ENCODE data around the gene RGS1. TPM values are rescaled to one million over a fixed set of nuclear protein-coding genes. Genes with fewer than 3 reads are reported as not detected.

The RGS1 gene
- total RNA-seq (not detected in 2 replicates), polyA plus RNA-seq (0.12 TPM in 1 of 2 replicates, not detected in the other)

GRCh38 chr1:192575499-192576189 is at the start of gene RGS1:
RGS1 (plus strand) TSS chr1:192575773; CDS start chr1:192575793, 20 bp downstream.
- DNase-seq (ENCODE audit: low read depth in 1 of 2, low spot score in 1 of 2) = no peak
- no peaks in the 10 kb centered on the region for H3K27me3 ChIP-seq
- no peak within 1 kb of the TSS for H3K4me3 ChIP-seq
- H3K27ac ChIP-seq = no peak within 1 kb of the TSS
- H3K4me1 ChIP-seq (ENCODE audit: low read depth) = no peaks in the 10 kb centered on the region
- no peak for TF ChIP-seq CTCF (IDR thresholded peaks at IDR 0.05; ENCODE audit: low read depth, low read length)
- no peaks in the 10 kb centered on the region for H3K9me3 ChIP-seq (ENCODE audit: low read depth)
- H3K36me3 ChIP-seq = no peaks in the 10 kb centered on the region

DNA sequence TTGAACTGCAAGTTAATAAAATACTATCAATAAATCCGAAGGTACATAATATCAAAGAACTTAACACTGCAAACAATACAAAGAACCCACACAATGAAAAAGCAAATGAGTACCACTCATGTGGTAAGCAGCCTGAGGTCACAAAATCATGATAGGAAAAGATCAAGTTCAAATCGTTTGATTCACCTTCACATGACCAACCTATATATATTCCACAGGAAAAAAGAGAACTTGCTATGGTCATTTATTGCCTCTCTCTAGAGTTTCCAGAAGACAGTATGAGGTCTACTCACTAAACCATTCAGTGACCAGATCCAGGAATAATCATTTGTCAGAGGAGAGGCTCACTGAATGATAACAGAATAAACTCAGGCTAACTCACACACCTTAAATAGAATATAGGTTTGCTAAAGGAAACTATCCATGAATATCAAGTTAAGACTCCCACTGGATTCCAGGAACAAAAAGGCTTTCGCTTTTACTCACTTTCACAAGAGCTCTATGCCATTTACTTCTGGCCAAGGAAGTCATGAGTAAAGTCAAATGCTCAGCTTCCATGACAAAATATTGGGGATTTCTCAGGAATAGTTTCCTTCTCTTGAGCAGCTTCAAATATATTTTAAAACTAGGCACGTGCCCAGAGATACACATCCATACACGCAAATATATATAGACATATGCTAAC is 48.3 kb upstream of the RGS1 start:
- no peaks in the 10 kb centered on the region for H3K9me3 ChIP-seq (ENCODE audit: low read depth)
- H3K27ac ChIP-seq = no peak overlapping the region
- no peak overlapping the region for H3K4me3 ChIP-seq
- TF ChIP-seq CTCF (IDR thresholded peaks at IDR 0.05; ENCODE audit: low read depth, low read length) = no peak
- no peaks in the 10 kb centered on the region for H3K36me3 ChIP-seq
- H3K4me1 ChIP-seq (ENCODE audit: low read depth) = no peaks in the 10 kb centered on the region
- no peak for DNase-seq (ENCODE audit: low read depth in 1 of 2, low spot score in 1 of 2)
- no peaks in the 10 kb centered on the region for H3K27me3 ChIP-seq

DNA sequence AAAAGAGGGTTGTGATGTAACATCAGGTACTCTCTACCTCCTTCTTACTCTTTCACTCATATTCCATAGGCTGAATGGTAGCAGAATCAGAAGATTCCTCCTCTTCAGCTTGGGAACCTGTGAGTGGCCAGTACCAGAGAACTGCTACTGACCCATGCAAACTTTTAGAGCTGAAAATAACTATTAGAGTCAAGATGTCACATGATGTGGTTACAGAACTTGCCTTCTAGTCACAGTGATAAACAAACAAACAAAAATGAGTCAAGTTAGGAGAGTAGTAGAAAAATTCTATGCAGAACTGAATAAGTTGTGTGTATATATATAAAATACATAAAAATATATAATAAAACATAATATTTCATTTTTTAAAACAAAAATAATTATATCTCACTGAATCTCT is 47.6 kb upstream of the RGS1 start:
- TF ChIP-seq CTCF (IDR thresholded peaks at IDR 0.05; ENCODE audit: low read depth, low read length) = no peak
- no peaks in the 10 kb centered on the region for H3K9me3 ChIP-seq (ENCODE audit: low read depth)
- no peak for DNase-seq (ENCODE audit: low read depth in 1 of 2, low spot score in 1 of 2)
- H3K4me1 ChIP-seq (ENCODE audit: low read depth) = no peaks in the 10 kb centered on the region
- no peak overlapping the region for H3K27ac ChIP-seq
- no peaks in the 10 kb centered on the region for H3K27me3 ChIP-seq
- no peaks in the 10 kb centered on the region for H3K36me3 ChIP-seq
- no peak overlapping the region for H3K4me3 ChIP-seq

- Histone ChIP-seq H3K27me3 (no peaks in the 10 kb centered on the region), H3K9me3 (ENCODE audit: low read depth) (no peaks in the 10 kb centered on the region)
Measured at GRCh38 chr1:192529031-192529755, 46.4 kb upstream of the RGS1 start.

More at GRCh38 chr1:192529031-192529755, 46.4 kb upstream of the RGS1 start:
- H3K4me3 ChIP-seq = no peak overlapping the region
- H3K36me3 ChIP-seq = no peaks in the 10 kb centered on the region
- H3K27ac ChIP-seq = no peak overlapping the region
- H3K4me1 ChIP-seq (ENCODE audit: low read depth) = no peaks in the 10 kb centered on the region
- no peak for TF ChIP-seq CTCF (IDR thresholded peaks at IDR 0.05; ENCODE audit: low read depth, low read length)
- DNase-seq (ENCODE audit: low read depth in 1 of 2, low spot score in 1 of 2) = no peak
